GM12891 (cell line): ENCODE measurements around the gene NRIP2.

Experiments used
- POLR2A ChIP-seq: IDR thresholded peaks from 2 replicates; pipeline ENCODE4 v1.6.1; 2011; ENCODE audit warnings: low read depth, low read length, control low read depth
- POU2F2 ChIP-seq: IDR thresholded peaks from 2 replicates; pipeline ENCODE4 v1.6.1; 2011; ENCODE audit warnings: low read depth, mild to moderate bottlenecking, control low read depth, low read length, moderate library complexity

DNA sequence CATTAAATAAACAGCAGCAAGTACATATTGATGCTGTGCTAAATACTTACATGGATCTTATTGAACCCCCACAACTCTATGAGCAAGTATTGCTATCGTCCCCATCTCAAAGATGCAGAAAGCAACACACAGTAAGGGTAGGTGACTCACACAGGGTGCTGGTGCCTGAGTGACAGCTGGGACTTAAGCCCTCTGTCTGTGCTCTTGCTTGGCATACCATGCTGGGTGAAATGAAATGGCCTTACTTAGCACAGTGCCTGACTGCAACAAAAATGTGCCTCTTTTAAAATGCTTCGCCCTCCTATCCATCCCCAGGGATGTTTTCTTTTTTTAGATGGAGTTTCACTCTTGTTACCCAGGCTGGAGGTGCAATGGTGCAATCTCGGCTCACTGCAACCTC lies 21.2 kb upstream of the NRIP2 start:
- no peak for TF ChIP-seq POLR2A
- TF ChIP-seq POU2F2: no peak
